Psoas muscle (tissue), 8 donors: ENCODE data around the gene FAM240B. TPM values are rescaled to one million over a fixed set of nuclear protein-coding genes. Genes with fewer than 3 reads are reported as not detected.

ENCODE experiments used
- ATAC-seq, 4 donors: fragments of 200-7000 bp; cut with Tn5 transposase; one replicate each; pipeline ENCODE4 v1.9.1; 2020; ENCODE audit warnings: moderate library complexity in 3 of 4, mild to moderate bottlenecking in 2 of 4
- DNase-seq, 2 donors: peaks; one replicate each; pipeline ENCODE4 v3.0.0-alpha.2; 2020
- H3K27ac ChIP-seq: fragments of 200-600 bp; one replicate; pipeline ENCODE4 v1.8.0; 2022
- H3K27me3 ChIP-seq, 3 donors: fragments of 200-600 bp in 1 of 3; one replicate each; pipeline versions ENCODE4 v1.6.1 to v1.8.0; 2013 to 2022; ENCODE audit warnings: low read length in 2 of 3, mild to moderate bottlenecking in 2 of 3, moderate library complexity in 1 of 3; ENCODE audit not compliant: insufficient read depth in 3 of 3
- H3K36me3 ChIP-seq, 2 donors: fragments of 200-600 bp in 1 of 2; one replicate each; pipeline versions ENCODE4 v1.6.1 to v1.8.0; 2013 to 2022; ENCODE audit warnings: low read depth in 1 of 2, mild to moderate bottlenecking in 1 of 2, moderate library complexity in 1 of 2; ENCODE audit not compliant: insufficient read depth in 1 of 2
- H3K4me1 ChIP-seq: fragments of 200-600 bp; one replicate; pipeline ENCODE4 v1.8.0; 2022
- H3K4me3 ChIP-seq: fragments of 200-600 bp; one replicate; pipeline ENCODE4 v1.8.0; 2022; ENCODE audit warnings: mild to moderate bottlenecking
- H3K9me3 ChIP-seq: fragments of 200-600 bp; one replicate; pipeline ENCODE4 v1.8.0; 2022
- WGBS, 3 donors: extraction: QIAGEN DNeasy Blood & Tissue Kit; methylation state at CpG; one replicate each; pipeline versions ENCODE4 v1.1.6 to v1.1.7; 2013; 5-methylcytosine and 5-hydroxymethylcytosine counted together
- intact Hi-C, 2 donors: fragments of 100-400 bp; cut with DNase I; formaldehyde crosslinking; loops; one replicate each; pipeline versions ENCODE4 v1.11.0 to v1.14.2; 2022
- polyA plus RNA-seq, 3 donors: library from polyadenylated mRNA; stranded (reverse); fragments of 200-250 nt; gene quantifications; one replicate each; pipeline ENCODE4 v1.2.3, GENCODE V29; 2013
- total RNA-seq, 4 donors: library from RNA; stranded (reverse); fragmentation: NEBNext Ultra II Directional in 2 of 4; extraction: Animal tissue kit (Norgen Biotek cat#: 25700) in 2 of 4; gene quantifications; one replicate each; pipeline versions ENCODE4 v1.2.1 to v1.2.4, GENCODE V29; 2021 to 2023
- TF ChIP-seq, protein P1 (sequence below): fragments of 200-600 bp; IDR thresholded peaks from one replicate; pipeline ENCODE4 v1.8.0; 2022; ENCODE audit warnings: antibody characterized with exemption
- donor health status: healthy with polysubstance abuse.
- donor health status: DM: no; HTN: no; CAD: no; lungs with moderate emphysema.
- donor health status: Bipolar disorder and iron deficiency.
- donor health status: healthy.
- donor health status: DM: yes; HTN: yes; CAD: no.
- donor health status: DM: no; HTN: no; CAD: no.
- donor health status: DM: no; HTN: no; CAD: no.
- donor health status: DM: yes; HTN: yes; CAD: no.

The FAM240B gene
- total and polyA plus RNA-seq, 7 donors: 0.09 to 1.1 TPM; not detected in 5

DNA sequence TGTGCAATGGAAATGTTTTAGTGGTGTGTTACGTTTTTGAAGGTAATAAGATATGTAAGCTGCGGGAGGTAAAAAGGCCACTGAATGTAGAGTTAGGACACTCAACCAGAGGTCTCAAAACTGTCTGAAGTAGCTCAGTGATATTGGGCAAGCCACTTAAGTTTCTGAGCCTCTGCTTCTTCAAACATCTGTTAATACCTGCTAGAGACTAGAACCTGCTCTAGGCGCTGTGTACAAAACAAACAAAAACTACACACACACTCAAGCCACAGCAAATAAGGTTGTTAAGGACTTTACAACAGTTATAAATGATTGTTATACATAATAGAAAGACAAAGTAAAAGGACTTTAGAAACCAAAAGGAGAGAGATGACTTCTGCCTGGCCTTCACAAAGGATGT is 24.6 kb upstream of the FAM240B start:
- WGBS, 3 donors: 78 to 88% (median 87%) methylated on average over 3 of the region's 3 CpGs
- TF ChIP-seq, protein P1, sequence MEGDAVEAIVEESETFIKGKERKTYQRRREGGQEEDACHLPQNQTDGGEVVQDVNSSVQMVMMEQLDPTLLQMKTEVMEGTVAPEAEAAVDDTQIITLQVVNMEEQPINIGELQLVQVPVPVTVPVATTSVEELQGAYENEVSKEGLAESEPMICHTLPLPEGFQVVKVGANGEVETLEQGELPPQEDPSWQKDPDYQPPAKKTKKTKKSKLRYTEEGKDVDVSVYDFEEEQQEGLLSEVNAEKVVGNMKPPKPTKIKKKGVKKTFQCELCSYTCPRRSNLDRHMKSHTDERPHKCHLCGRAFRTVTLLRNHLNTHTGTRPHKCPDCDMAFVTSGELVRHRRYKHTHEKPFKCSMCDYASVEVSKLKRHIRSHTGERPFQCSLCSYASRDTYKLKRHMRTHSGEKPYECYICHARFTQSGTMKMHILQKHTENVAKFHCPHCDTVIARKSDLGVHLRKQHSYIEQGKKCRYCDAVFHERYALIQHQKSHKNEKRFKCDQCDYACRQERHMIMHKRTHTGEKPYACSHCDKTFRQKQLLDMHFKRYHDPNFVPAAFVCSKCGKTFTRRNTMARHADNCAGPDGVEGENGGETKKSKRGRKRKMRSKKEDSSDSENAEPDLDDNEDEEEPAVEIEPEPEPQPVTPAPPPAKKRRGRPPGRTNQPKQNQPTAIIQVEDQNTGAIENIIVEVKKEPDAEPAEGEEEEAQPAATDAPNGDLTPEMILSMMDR: no peak
- Histone ChIP-seq H3K4me3 (no peak overlapping the region), H3K36me3 (no peaks in the 10 kb centered on the region), H3K27ac (no peak overlapping the region), H3K4me1 (no peaks in the 10 kb centered on the region), H3K27me3 (no peaks in the 10 kb centered on the region), H3K9me3 (no peaks in the 10 kb centered on the region)
- no peak for DNase-seq
- no peak for ATAC-seq
- intact Hi-C loops: no loop called here

DNA sequence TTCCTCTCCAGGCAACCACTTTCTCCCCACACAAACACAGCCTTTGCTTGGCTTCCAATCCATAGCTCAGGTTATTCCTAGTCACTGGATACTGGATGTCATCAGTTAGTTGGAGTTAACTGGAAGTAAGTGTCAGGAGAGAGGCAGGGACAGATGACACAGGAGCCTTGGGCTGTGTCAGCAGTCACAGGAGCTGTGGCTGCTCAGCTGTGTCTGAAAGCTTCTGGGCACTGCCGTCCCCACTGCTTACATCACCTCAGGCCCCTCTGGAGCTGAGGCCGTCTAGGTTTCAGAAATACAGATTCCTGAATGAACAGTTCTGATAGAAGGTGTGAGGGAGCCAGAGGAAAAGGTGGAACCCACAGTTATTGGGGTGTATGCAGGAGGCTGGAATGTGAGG is 17.3 kb upstream of the FAM240B start:
- no peak for ATAC-seq
- DNase-seq: no peak
- Histone ChIP-seq H3K36me3 (no peaks in the 10 kb centered on the region), H3K27ac (no peak overlapping the region), H3K4me3 (no peak overlapping the region), H3K27me3 (no peaks in the 10 kb centered on the region), H3K9me3 (no peaks in the 10 kb centered on the region), H3K4me1 (no peaks in the 10 kb centered on the region)
- WGBS, 3 donors: 27 to 63% (median 33%) methylated on average over 2 of the region's 2 CpGs
- TF ChIP-seq, protein P1: no peak
- intact Hi-C loops: no loop called here

DNA sequence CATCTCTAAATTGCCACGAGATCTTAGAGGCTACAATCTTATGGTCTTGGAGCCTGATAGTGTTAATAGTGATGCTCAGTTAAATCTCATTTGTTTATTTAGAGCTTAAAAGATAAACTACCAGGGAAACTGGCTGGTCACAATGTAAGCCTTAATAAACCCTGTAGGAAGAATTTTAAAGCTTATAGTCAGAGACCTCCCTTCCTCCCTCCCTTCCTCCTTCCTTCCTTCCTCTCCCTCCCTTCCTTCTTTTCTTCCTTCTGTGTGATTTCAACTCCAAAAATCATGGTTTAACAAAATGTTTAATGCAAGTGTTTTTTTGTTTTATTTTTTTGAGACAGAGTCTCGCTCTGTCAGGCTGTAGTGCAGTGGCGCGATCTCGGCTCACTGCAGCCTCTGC is 14.9 kb upstream of the FAM240B start:
- no peak overlapping the region for H3K27ac ChIP-seq
- DNase-seq: no peak
- no peak overlapping the region for H3K4me3 ChIP-seq
- ATAC-seq: no peak
- H3K27me3 ChIP-seq: peaks cover 0 to 2% (median 0%) of the 10 kb centered on the region in 3 donors
- H3K9me3 ChIP-seq: no peaks in the 10 kb centered on the region
- H3K36me3 ChIP-seq: no peaks in the 10 kb centered on the region
- 91 to 95% (median 95%) methylated on average over 5 of the region's 5 CpGs for WGBS, 3 donors
- intact Hi-C loops: no loop called here
- H3K4me1 ChIP-seq: no peaks in the 10 kb centered on the region
- TF ChIP-seq, protein P1: no peak

DNA sequence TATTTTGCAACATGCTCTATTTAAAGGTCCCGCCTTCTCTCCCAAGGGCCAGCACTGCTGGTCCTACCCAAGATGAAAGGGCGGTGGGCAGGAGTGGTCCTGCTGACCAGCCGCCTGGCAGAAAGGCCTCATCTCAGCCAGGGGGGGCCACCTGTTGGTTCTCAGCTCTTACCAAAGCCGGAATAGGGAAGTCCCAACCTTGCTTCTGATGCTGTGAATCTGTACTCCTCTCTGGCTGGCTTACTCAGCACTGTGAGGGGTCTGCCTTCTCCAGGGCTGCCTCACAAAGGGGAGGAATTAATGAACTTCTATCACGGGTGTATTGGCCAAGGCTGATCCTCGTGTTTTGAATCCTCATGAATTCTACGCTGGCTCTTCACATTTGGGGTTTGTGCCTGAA is 13.6 kb upstream of the FAM240B start:
- H3K9me3 ChIP-seq: no peaks in the 10 kb centered on the region
- H3K36me3 ChIP-seq: no peaks in the 10 kb centered on the region
- no peak overlapping the region for H3K4me3 ChIP-seq
- 67 to 74% (median 69%) methylated on average over 7 of the region's 7 CpGs for WGBS, 3 donors
- DNase-seq (no peak), ATAC-seq (no peak)
- H3K27me3 ChIP-seq: peaks cover 0 to 2% (median 0%) of the 10 kb centered on the region in 3 donors
- TF ChIP-seq, protein P1: no peak
- H3K4me1 ChIP-seq: no peaks in the 10 kb centered on the region
- no peak overlapping the region for H3K27ac ChIP-seq
- intact Hi-C loops: no loop called here

DNA sequence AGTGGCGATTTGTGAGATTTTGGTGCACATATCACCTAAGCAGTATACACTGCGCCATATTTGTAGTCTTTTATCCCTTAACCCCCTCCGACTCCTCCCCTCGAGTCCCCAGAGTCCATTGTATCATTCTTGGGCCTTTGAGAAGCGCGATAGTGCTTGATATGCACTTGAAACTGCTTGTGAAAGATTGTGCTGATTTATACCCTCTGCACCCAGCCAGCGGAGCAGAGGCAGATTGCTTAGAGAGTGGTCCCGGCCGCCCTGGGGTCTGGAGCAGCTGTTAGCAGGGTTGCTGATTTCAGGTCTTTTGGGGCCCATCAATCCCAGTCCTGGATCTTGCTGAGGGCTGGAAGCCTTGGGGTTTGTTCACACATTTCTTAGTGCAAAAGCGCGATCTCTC is 13.0 kb upstream of the FAM240B start:
- Histone ChIP-seq H3K9me3 (no peaks in the 10 kb centered on the region), H3K36me3 (no peaks in the 10 kb centered on the region), H3K27me3 (peaks cover 0 to 2% (median 0%) of the 10 kb centered on the region in 3 donors), H3K4me3 (no peak overlapping the region), H3K27ac (no peak overlapping the region), H3K4me1 (no peaks in the 10 kb centered on the region)
- intact Hi-C loops: no loop called here
- ATAC-seq (no peak), DNase-seq (no peak)
- TF ChIP-seq, protein P1: no peak
- WGBS, 3 donors: 50 to 54% (median 53%) methylated on average over 11 of the region's 11 CpGs
